ENCODE data around the gene VSIR. TPM values are rescaled to one million over a fixed set of nuclear protein-coding genes. Genes with fewer than 3 reads are reported as not detected.
A peak's percentile ranks its signal among the peaks of the same experiment; 100 is the strongest.

Gene VSIR
- total RNA-seq, 2 donors from 2014 or later = 60.7 to 119 TPM

DNA sequence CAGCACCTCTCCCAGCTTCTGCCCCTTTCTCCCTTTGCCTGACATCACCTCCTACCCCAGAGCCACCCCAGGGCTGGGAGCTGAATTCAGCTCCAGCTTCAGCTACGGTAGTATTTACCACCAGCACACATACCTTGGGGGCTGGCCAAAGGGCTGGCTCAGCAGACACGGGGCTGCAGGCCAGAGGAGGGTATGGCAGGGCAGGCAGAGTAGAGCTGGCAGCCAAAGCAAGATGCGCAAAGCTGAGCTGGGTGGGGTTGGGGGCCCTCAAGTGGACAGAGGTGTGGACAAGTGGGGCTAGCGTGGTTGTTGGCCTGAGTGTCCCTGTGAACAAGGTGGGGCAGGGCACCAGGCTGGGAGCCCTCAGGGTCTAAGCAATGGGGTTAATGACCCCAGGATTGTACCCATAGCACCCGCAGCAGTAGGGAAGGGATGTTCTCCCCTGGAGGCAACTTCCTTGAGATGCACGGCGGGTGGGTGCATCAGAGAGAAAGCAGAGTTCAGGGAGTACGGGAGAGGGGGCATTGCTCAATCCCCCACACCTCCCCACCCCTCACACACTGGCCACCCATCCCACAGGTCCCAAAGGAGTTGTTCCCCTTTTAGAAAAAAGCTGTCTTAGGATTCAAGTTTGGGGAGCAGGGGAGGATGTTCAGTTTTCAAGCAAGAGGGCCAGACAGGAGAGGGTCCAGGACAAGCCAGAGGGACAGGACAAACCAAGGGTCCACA lies 8.0 kb downstream of the VSIR start:
- Histone ChIP-seq H3K36me3 (peaks cover 8% of the 10 kb centered on the region), H3K4me3 (peak overlapping the region; percentile 14), H3K4me1 (ENCODE audit: control insufficient read depth in 1 of 2, low read depth in 2 of 2) (peaks cover 49 to 66% of the 10 kb centered on the region in 2 donors), H3K9me3 (no peaks in the 10 kb centered on the region), H3K27ac (peak overlapping the region; percentile 93 to 98), H3K27me3 (replicated peaks; ENCODE audit: insufficient read depth) (no peaks in the 10 kb centered on the region)
- ATAC-seq (ENCODE audit: insufficient number of reproducible peaks, low FRiP score, low read depth) (no peak), DNase-seq (ENCODE audit: low spot score) (no peak)
- TF ChIP-seq, protein P1, sequence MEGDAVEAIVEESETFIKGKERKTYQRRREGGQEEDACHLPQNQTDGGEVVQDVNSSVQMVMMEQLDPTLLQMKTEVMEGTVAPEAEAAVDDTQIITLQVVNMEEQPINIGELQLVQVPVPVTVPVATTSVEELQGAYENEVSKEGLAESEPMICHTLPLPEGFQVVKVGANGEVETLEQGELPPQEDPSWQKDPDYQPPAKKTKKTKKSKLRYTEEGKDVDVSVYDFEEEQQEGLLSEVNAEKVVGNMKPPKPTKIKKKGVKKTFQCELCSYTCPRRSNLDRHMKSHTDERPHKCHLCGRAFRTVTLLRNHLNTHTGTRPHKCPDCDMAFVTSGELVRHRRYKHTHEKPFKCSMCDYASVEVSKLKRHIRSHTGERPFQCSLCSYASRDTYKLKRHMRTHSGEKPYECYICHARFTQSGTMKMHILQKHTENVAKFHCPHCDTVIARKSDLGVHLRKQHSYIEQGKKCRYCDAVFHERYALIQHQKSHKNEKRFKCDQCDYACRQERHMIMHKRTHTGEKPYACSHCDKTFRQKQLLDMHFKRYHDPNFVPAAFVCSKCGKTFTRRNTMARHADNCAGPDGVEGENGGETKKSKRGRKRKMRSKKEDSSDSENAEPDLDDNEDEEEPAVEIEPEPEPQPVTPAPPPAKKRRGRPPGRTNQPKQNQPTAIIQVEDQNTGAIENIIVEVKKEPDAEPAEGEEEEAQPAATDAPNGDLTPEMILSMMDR (IDR thresholded peaks at IDR 0.05) = no peak

DNA sequence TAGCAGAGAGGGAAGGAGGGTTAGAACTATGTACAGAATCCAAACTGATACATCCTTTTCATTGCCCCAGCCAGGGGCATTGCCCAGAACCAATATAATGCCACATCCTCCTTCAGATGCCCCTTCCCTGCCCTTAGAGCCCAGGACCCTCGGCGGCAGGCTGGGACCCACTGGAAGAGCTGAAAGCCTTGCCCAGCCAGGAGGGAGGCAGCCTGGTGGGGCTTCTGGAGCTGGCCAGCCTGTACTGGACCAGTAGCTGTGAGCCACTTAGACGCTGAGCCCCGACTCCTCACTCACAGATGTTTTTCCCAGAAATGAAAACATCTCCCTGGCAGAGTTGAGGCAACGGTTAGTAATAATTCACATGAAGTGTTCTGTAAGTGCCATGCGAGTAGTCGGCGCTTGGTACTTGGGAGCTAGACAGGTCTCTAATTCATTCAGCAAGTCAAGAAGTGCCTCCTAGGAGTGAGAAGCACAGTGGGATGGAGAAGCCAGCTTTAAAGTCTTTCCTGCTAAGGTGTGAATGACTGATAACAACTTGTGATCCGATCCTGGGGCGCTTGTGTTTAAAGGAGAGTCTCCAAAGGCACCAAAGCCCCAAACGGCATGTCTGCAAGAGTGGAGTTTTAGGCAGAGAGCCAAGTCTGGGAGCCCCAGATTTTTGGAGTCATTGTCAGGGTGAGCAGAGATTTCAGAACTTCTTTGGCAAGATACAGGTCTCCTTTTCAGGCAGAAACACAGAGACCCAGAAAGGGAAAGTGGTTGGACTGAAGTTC lies 9.8 kb downstream of the VSIR start:
- H3K27ac ChIP-seq = no peak overlapping the region
- H3K4me3 ChIP-seq = no peak overlapping the region
- no peaks in the 10 kb centered on the region for H3K9me3 ChIP-seq
- H3K4me1 ChIP-seq (ENCODE audit: control insufficient read depth in 1 of 2, low read depth in 2 of 2) = peaks cover 38 to 51% of the 10 kb centered on the region in 2 donors
- H3K36me3 ChIP-seq = peaks cover 10% of the 10 kb centered on the region
- DNase-seq (ENCODE audit: low spot score) (no peak), ATAC-seq (ENCODE audit: insufficient number of reproducible peaks, low FRiP score, low read depth) (no peak)
- TF ChIP-seq, protein P1 (IDR thresholded peaks at IDR 0.05) = no peak
- no peaks in the 10 kb centered on the region for H3K27me3 ChIP-seq (replicated peaks; ENCODE audit: insufficient read depth)

DNA sequence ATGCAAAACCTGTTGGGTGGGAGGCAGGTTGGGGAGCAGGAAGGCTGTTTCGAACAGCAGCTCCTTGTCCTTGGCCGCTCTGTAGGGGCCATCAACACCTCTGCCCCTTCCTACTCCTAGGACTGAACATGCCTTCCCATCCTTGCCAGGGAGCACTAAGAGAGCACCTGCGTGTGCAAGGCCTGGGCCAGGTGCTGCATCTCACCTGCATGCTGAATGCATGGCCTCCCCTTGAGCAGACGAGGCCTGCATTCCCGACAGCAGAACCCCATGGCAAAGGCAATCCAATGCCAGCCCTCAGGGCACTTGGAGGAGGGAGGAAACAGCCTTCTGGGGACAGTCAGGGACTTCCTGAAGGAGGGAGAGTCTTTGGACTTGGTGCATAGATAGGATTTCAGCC lies 11.0 kb downstream of the VSIR start:
- TF ChIP-seq, protein P1 (IDR thresholded peaks at IDR 0.05) = no peak
- peaks cover 25 to 39% of the 10 kb centered on the region in 2 donors for H3K4me1 ChIP-seq (ENCODE audit: control insufficient read depth in 1 of 2, low read depth in 2 of 2)
- DNase-seq (ENCODE audit: low spot score) (no peak), ATAC-seq (ENCODE audit: insufficient number of reproducible peaks, low FRiP score, low read depth) (no peak)
- H3K4me3 ChIP-seq = no peak overlapping the region
- no peaks in the 10 kb centered on the region for H3K27me3 ChIP-seq (replicated peaks; ENCODE audit: insufficient read depth)
- H3K36me3 ChIP-seq = peaks cover 18% of the 10 kb centered on the region
- H3K27ac ChIP-seq = no peak overlapping the region
- H3K9me3 ChIP-seq = no peaks in the 10 kb centered on the region

DNA sequence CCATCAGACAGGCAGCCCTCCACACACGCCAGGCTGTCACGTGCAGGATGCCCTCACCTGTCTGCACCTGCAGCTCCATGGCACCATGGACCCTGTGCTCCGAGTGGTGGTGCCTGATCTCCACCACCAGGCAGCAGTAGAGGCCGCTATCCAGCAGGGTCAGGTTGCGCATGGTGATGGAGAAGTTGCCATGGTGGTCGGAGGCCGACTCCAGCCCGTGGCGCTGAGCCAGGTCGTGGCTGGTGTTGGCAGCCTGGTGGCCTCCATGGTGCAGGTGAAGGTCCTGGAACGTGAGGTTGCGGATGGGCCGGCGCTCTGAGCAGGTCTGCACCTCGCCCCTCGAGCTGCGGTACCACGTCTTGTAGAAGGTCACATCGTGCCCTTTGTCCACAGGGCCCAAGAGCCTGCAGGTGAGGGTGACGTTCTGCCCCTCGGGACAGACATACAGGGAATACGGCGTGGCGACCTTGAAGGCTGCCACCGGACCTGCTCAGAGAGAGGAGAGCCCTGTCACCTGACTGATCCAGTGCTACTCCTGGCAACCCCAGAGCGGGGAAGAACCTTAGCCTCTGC lies 11.7 kb downstream of the VSIR start:
- DNase-seq (ENCODE audit: low spot score) (no peak), ATAC-seq (ENCODE audit: insufficient number of reproducible peaks, low FRiP score, low read depth) (no peak)
- Histone ChIP-seq H3K27me3 (replicated peaks; ENCODE audit: insufficient read depth) (no peaks in the 10 kb centered on the region), H3K4me3 (no peak overlapping the region), H3K4me1 (ENCODE audit: control insufficient read depth in 1 of 2, low read depth in 2 of 2) (peaks cover 21 to 32% of the 10 kb centered on the region in 2 donors), H3K36me3 (peaks cover 18% of the 10 kb centered on the region), H3K9me3 (no peaks in the 10 kb centered on the region), H3K27ac (no peak overlapping the region)
- TF ChIP-seq, protein P1 (IDR thresholded peaks at IDR 0.05) = no peak

DNA sequence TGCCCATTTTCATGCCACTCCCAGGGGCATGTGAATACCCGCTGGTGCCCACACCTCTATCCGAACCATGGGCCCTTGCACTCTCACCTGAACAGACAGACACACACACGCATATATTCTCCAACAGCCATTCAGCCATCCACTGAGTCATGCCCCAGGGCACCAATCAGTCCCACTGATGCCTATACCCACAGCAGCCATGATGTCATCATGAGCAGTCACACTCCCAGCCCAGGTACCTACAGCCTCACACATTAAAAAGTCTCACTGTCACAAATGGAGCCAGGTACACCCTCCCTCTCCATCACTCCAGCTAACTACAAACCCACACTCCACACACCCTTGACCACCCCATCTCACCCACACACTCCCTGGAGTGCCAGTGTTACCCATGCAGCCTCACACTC lies 12.2 kb downstream of the VSIR start:
- Histone ChIP-seq H3K27me3 (replicated peaks; ENCODE audit: insufficient read depth) (no peaks in the 10 kb centered on the region), H3K4me3 (no peak overlapping the region), H3K9me3 (no peaks in the 10 kb centered on the region), H3K27ac (no peak overlapping the region), H3K4me1 (ENCODE audit: control insufficient read depth in 1 of 2, low read depth in 2 of 2) (peaks cover 16 to 27% of the 10 kb centered on the region in 2 donors), H3K36me3 (peaks cover 18% of the 10 kb centered on the region)
- TF ChIP-seq, protein P1 (IDR thresholded peaks at IDR 0.05) = no peak
- DNase-seq (ENCODE audit: low spot score) (no peak), ATAC-seq (ENCODE audit: insufficient number of reproducible peaks, low FRiP score, low read depth) (no peak)
